Urinary bladder (tissue), 4 donors: ENCODE data around the gene RAB18. TPM values are rescaled to one million over a fixed set of nuclear protein-coding genes. Genes with fewer than 3 reads are reported as not detected.

ENCODE experiments used
- DNase-seq: peaks from one replicate; pipeline ENCODE4 v3.0.0-alpha.2; 2015; ENCODE audit errors: extremely low spot score
- H3K27ac ChIP-seq: one replicate; pipeline ENCODE4 v1.5.1; 2013; ENCODE audit warnings: low read depth, mild to moderate bottlenecking, moderate library complexity
- H3K36me3 ChIP-seq: one replicate; pipeline ENCODE4 v1.6.1; 2013; ENCODE audit warnings: mild to moderate bottlenecking, moderate library complexity; ENCODE audit not compliant: insufficient read depth
- H3K4me1 ChIP-seq: one replicate; pipeline ENCODE4 v1.6.1; 2013; ENCODE audit warnings: mild to moderate bottlenecking, moderate library complexity; ENCODE audit not compliant: insufficient read depth
- H3K4me3 ChIP-seq: one replicate; pipeline ENCODE4 v1.5.1; 2013; ENCODE audit warnings: low read depth, low read length
- WGBS: extraction: QIAGEN DNeasy Blood & Tissue Kit; methylation state at CpG from one replicate; pipeline ENCODE4 v1.1.7; 2013; 5-methylcytosine and 5-hydroxymethylcytosine counted together
- polyA plus RNA-seq: library from polyadenylated mRNA; stranded (reverse); fragments of 200-250 nt; gene quantifications from one replicate; pipeline ENCODE4 v1.2.3, GENCODE V29; 2013
- total RNA-seq: library from RNA; depleted of rRNA; stranded (reverse); fragments of >200 nt; gene quantifications from one replicate; pipeline ENCODE4 v1.2.3, GENCODE V29; 2014
- donor health status: healthy with polysubstance abuse.
- donor health status: healthy.

Gene RAB18
- total and polyA plus RNA-seq, 2 donors: 43.0 to 72.4 TPM

- 49% methylated on average over 2 of the region's 2 CpGs for WGBS
- no peak for DNase-seq
- Histone ChIP-seq H3K4me1 (no peaks in the 10 kb centered on the region), H3K4me3 (no peak overlapping the region), H3K36me3 (no peaks in the 10 kb centered on the region), H3K27ac (no peak overlapping the region)
These were observed 80.2 kb downstream of the RAB18 start for GRCh38 chr10:27584302-27584701.

Other genes starting within 250 kb of the RAB18 start
- gene MKX, start 241.5 kb downstream of the RAB18 start, total RNA-seq: 6.2 TPM
- 7.7 TPM for gene MKX, start 241.5 kb downstream of the RAB18 start, polyA plus RNA-seq